Activated CD8-positive, alpha-beta T cell treated with anti-CD3 and anti-CD28 coated beads for 36 hours (primary cell): ENCODE data around the gene OTOA. TPM values are rescaled to one million over a fixed set of nuclear protein-coding genes. Genes with fewer than 3 reads are reported as not detected.

Source experiments
- ATAC-seq: fragments of 200-7000 bp; cut with Tn5 transposase; one replicate; pipeline ENCODE4 v1.10.0; 2021; ENCODE audit warnings: mild to moderate bottlenecking, moderate library complexity
- CTCF ChIA-PET: fragments of 350-600 bp; sonication (Branson Sonifier 250); formaldehyde crosslinking; loops from one replicate; lab custom pipeline; 2021; ENCODE audit warnings: antibody characterized with exemption; lab: Charles Lee
- POLR2A ChIA-PET: fragments of 350-600 bp; sonication (Branson Sonifier 250); formaldehyde crosslinking; loops from one replicate; lab custom pipeline; 2021; ENCODE audit warnings: antibody characterized with exemption; lab: Charles Lee
- DNase-seq: peaks from one replicate; pipeline ENCODE4 v3.0.0-alpha.2; 2020
- H3K27ac Mint-ChIP-seq: one replicate; pipeline ENCODE4 v1.8.0; 2021; ENCODE audit warnings: mild to moderate bottlenecking, mixed read lengths
- H3K27me3 Mint-ChIP-seq: one replicate; pipeline ENCODE4 v1.8.0; 2021; ENCODE audit warnings: mixed read lengths
- H3K36me3 Mint-ChIP-seq: one replicate; pipeline ENCODE4 v1.8.0; 2021; ENCODE audit warnings: low read depth, mixed read lengths
- H3K4me1 Mint-ChIP-seq: one replicate; pipeline ENCODE4 v1.8.0; 2021; ENCODE audit warnings: low read depth, mixed read lengths
- H3K4me3 Mint-ChIP-seq: one replicate; pipeline ENCODE4 v1.8.0; 2021; ENCODE audit warnings: mild to moderate bottlenecking, moderate library complexity, mixed read lengths
- H3K9me3 Mint-ChIP-seq: one replicate; pipeline ENCODE4 v1.8.0; 2021; ENCODE audit warnings: mixed read lengths
- CTCF ChIP-seq: fragments of 200-600 bp; IDR thresholded peaks from one replicate; pipeline ENCODE4 v1.8.0; 2022; ENCODE audit warnings: antibody characterized with exemption, mild to moderate bottlenecking
- intact Hi-C: fragments of 100-400 bp; cut with micrococcal nuclease; formaldehyde crosslinking; loops from one replicate; pipeline ENCODE4 v1.10.0; 2022
- total RNA-seq, 2 experiments: library from RNA; stranded (reverse); gene quantifications; one replicate each; pipeline ENCODE4 v1.2.3, GENCODE V29; 2021

The OTOA gene
- total RNA-seq, 2 experiments from 2014 or later = 0.09 TPM; not detected in 1

GRCh38 chr16:21619765-21620425 is 43.9 kb upstream of the OTOA start:
- CTCF ChIA-PET = interaction anchor here (0.7 to 2.8 kb wide), 7 partner anchors 8 to 89 kb away, joined by 3 to 12 read pairs (median 4); no protein-coding TSS in a partner anchor
- H3K27ac Mint-ChIP-seq = no peak overlapping the region
- H3K4me1 Mint-ChIP-seq = peaks cover 55% of the 10 kb centered on the region
- H3K9me3 Mint-ChIP-seq = no peaks in the 10 kb centered on the region
- no peak overlapping the region for H3K4me3 Mint-ChIP-seq
- no peaks in the 10 kb centered on the region for H3K27me3 Mint-ChIP-seq
- POLR2A ChIA-PET = no interaction called here
- no peak for ATAC-seq
- peaks cover 43% of the 10 kb centered on the region for H3K36me3 Mint-ChIP-seq
- no peak for DNase-seq
- intact Hi-C loops = no loop called here
- TF ChIP-seq CTCF = no peak

- intact Hi-C loops = no loop called here
- peaks cover 39% of the 10 kb centered on the region for H3K36me3 Mint-ChIP-seq
- no peaks in the 10 kb centered on the region for H3K27me3 Mint-ChIP-seq
- TF ChIP-seq CTCF = no peak
- no peak for DNase-seq
- no peak for ATAC-seq
- no peak overlapping the region for H3K4me3 Mint-ChIP-seq
- H3K4me1 Mint-ChIP-seq = peaks cover 55% of the 10 kb centered on the region
- no peak overlapping the region for H3K27ac Mint-ChIP-seq
- POLR2A ChIA-PET = interaction anchor here (0.8 kb wide), 1 partner anchor 22 kb away, joined by 3 read pairs; no protein-coding TSS in a partner anchor
- CTCF ChIA-PET = interaction anchor here (1.4 to 2.8 kb wide), 4 partner anchors 9 to 88 kb away, joined by 4 to 12 read pairs (median 6); no protein-coding TSS in a partner anchor
- H3K9me3 Mint-ChIP-seq = no peaks in the 10 kb centered on the region
Observed at GRCh38 chr16:21620592-21620991, 43.2 kb upstream of the OTOA start.

- ChIA-PET POLR2A (interaction anchor here (1.1 kb wide), 1 partner anchor 19 kb away, joined by 3 read pairs; no protein-coding TSS in a partner anchor), CTCF (interaction anchor here (1.1 to 2.8 kb wide), 7 partner anchors 11 to 59 kb away, joined by 3 to 12 read pairs (median 4); no protein-coding TSS in a partner anchor)
- intact Hi-C loops = no loop called here
- Mint-ChIP-seq H3K4me3 (no peak overlapping the region), H3K27ac (no peak overlapping the region), H3K4me1 (peaks cover 59% of the 10 kb centered on the region), H3K27me3 (no peaks in the 10 kb centered on the region), H3K36me3 (peaks cover 50% of the 10 kb centered on the region), H3K9me3 (no peaks in the 10 kb centered on the region)
- TF ChIP-seq CTCF = no peak
- no peak for DNase-seq
- no peak for ATAC-seq
Observed at GRCh38 chr16:21622545-21622944, 41.2 kb upstream of the OTOA start.

- no peaks in the 10 kb centered on the region for H3K27me3 Mint-ChIP-seq
- peaks cover 45% of the 10 kb centered on the region for H3K4me1 Mint-ChIP-seq
- POLR2A ChIA-PET = interaction anchor here (0.9 kb wide), 1 partner anchor 27 kb away, joined by 3 read pairs; no protein-coding TSS in a partner anchor
- CTCF ChIA-PET = interaction anchor here (0.9 to 2.2 kb wide), 3 partner anchors 15 to 32 kb away, joined by 3 to 9 read pairs (median 4); no protein-coding TSS in a partner anchor
- TF ChIP-seq CTCF = no peak
- intact Hi-C loops = no loop called here
- H3K27ac Mint-ChIP-seq = no peak overlapping the region
- no peak overlapping the region for H3K4me3 Mint-ChIP-seq
- ATAC-seq = no peak
- peaks cover 51% of the 10 kb centered on the region for H3K36me3 Mint-ChIP-seq
- no peak for DNase-seq
- H3K9me3 Mint-ChIP-seq = peaks cover 3% of the 10 kb centered on the region
Observed at GRCh38 chr16:21625026-21625425, 38.7 kb upstream of the OTOA start.
